ENCODE results near the gene TMEM170B. TPM values are rescaled to one million over a fixed set of nuclear protein-coding genes. Genes with fewer than 3 reads are reported as not detected.

The TMEM170B gene
- total RNA-seq, 4 donors from 2014 or later: 7.0 to 11.9 (median 8.8) TPM

Small RNA genes lying within 50 kb of the gene (small RNA-seq; reads per million reads assigned to genes)
- not detected for gene RNU1-64P

Other genes starting within 250 kb of the TMEM170B start
- gene ADTRP, start 241.1 kb downstream of the TMEM170B start, total RNA-seq: 1 to 10 TPM in 1 of 4 donors, under 1 TPM in 2, not detected in 1; 0.31 to 2.4 (median 0.37) TPM